Activated T-cell treated with anti-CD3 and anti-CD28 coated beads, Interleukin-2, amount 50 U/mL, for 4 hours (primary cell): ENCODE data around the gene UNC79. TPM values are rescaled to one million over a fixed set of nuclear protein-coding genes. Genes with fewer than 3 reads are reported as not detected.

Source experiments
- ATAC-seq, 2 donors: fragments of 200-7000 bp; cut with Tn5 transposase; one replicate each; pipeline ENCODE4 v1.10.0; 2021
- DNase-seq: peaks from one replicate; pipeline ENCODE4 v3.0.0-alpha.2; 2020
- H3K27me3 Mint-ChIP-seq: one replicate; pipeline ENCODE4 v1.8.0; 2021; ENCODE audit warnings: low read depth, mixed read lengths
- H3K36me3 Mint-ChIP-seq: one replicate; pipeline ENCODE4 v1.8.0; 2022; ENCODE audit warnings: mixed read lengths; ENCODE audit not compliant: insufficient read depth
- H3K4me1 Mint-ChIP-seq: one replicate; pipeline ENCODE4 v1.8.0; 2021; ENCODE audit warnings: low read depth, mixed read lengths
- H3K4me3 Mint-ChIP-seq: one replicate; pipeline ENCODE4 v1.8.0; 2021; ENCODE audit warnings: mild to moderate bottlenecking, moderate library complexity, mixed read lengths
- H3K9me3 Mint-ChIP-seq: one replicate; pipeline ENCODE4 v1.8.0; 2021; ENCODE audit warnings: mixed read lengths
- total RNA-seq, 3 donors: library from RNA; stranded (reverse); gene quantifications; one replicate each; pipeline ENCODE4 v1.2.1, GENCODE V29; 2021

The UNC79 gene
- total RNA-seq, 3 donors from 2014 or later: not detected

DNA sequence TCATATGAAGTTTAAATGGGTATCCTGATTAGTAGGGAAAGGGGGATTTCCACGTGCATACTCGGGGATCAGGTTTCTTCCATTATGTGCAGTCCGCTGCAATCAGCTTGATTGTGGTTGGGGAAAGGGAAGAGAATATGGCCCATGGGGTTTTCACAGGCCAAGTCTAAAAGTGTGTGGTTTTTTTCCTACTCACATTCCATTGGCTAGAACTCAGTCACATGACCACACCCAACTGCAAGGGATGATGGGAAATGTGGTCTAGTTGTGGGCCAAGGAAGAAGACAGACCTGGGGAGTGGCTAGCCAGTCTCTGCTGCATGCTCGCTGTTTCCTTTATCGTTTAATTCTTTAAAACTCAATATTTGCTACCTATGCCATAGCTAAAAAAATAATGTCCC is 252.5 kb downstream of the UNC79 start:
- DNase-seq (no peak), ATAC-seq (no peak)
- Mint-ChIP-seq H3K36me3 (no peaks in the 10 kb centered on the region), H3K4me3 (no peak overlapping the region), H3K9me3 (no peaks in the 10 kb centered on the region), H3K4me1 (no peaks in the 10 kb centered on the region), H3K27me3 (peaks cover 31% of the 10 kb centered on the region)

GRCh38 chr14:93685121-93685895 is 254.6 kb downstream of the UNC79 start:
- DNase-seq (no peak), ATAC-seq (no peak)
- no peaks in the 10 kb centered on the region for H3K36me3 Mint-ChIP-seq
- H3K27me3 Mint-ChIP-seq: peaks cover 31% of the 10 kb centered on the region
- H3K4me1 Mint-ChIP-seq: no peaks in the 10 kb centered on the region
- no peaks in the 10 kb centered on the region for H3K9me3 Mint-ChIP-seq
- H3K4me3 Mint-ChIP-seq: no peak overlapping the region

DNA sequence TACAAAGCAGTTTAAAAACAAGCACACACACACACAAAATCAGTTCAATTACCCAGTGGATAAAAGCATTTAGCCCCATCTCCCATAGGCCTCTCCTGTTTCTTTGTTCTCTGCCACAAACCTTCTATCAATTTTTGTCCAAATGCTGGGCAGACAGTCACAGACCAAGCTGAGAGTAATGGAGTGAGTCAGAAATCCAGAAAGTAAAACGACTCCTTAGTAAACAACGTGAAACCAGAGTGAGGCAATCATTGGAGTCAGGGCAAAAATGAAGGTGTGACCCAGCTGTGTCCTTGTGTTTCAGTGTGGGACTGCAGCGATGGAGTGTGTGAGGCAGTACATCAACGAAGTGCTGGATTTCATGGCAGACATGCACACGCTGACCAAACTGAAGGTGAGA is 255.5 kb downstream of the UNC79 start:
- no peaks in the 10 kb centered on the region for H3K36me3 Mint-ChIP-seq
- peaks cover 31% of the 10 kb centered on the region for H3K27me3 Mint-ChIP-seq
- no peaks in the 10 kb centered on the region for H3K9me3 Mint-ChIP-seq
- ATAC-seq (no peak), DNase-seq (no peak)
- H3K4me1 Mint-ChIP-seq: no peaks in the 10 kb centered on the region
- H3K4me3 Mint-ChIP-seq: no peak overlapping the region

DNA sequence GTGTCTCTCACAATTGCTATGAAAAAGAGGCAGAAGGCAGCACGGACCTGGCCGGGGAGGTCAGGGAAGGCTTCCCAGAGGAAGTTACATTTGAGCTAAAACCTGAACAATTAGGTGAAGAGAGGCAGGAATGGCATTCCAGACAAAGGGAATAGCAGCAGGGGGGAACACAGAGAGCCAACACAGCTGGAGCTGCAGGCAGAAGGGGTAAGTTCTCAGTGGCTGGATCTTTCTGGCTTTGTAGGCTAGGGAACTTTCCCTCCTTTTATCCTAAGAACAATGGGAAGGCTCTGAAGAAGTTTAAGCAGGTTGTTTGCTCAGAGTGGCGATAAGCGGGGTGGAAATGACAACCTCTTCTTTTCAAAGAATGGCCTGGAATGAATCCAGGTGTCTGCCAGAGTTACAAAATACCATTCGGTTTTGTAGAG is 257.5 kb downstream of the UNC79 start:
- no peak overlapping the region for H3K4me3 Mint-ChIP-seq
- no peaks in the 10 kb centered on the region for H3K36me3 Mint-ChIP-seq
- ATAC-seq: no peak
- no peak for DNase-seq
- H3K27me3 Mint-ChIP-seq: peaks cover 27% of the 10 kb centered on the region
- H3K9me3 Mint-ChIP-seq: no peaks in the 10 kb centered on the region
- no peaks in the 10 kb centered on the region for H3K4me1 Mint-ChIP-seq

- H3K9me3 Mint-ChIP-seq: no peaks in the 10 kb centered on the region
- H3K36me3 Mint-ChIP-seq: no peaks in the 10 kb centered on the region
- no peak overlapping the region for H3K4me3 Mint-ChIP-seq
- peaks cover 27% of the 10 kb centered on the region for H3K27me3 Mint-ChIP-seq
- ATAC-seq (no peak), DNase-seq (no peak)
- no peaks in the 10 kb centered on the region for H3K4me1 Mint-ChIP-seq
These were observed 258.1 kb downstream of the UNC79 start for GRCh38 chr14:93688820-93689219.

DNA sequence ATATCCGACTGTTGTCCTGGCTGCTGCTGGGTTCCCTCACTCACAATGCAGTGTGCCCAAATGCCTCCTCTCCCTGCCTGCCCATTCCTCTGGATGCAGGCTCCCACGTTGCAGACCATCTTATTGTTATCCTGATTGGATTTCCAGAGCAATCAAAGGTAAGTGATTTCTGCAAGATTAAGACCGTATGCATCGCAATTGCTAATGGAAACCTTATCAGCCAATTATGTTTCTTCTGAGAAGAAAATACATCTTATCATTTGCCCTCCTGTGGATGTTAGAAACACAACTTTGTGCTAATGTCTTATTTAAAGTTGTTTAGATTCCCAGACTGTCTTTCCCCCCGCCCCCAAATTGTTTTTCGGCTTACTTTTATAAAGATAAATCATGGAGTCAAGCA is 259.4 kb downstream of the UNC79 start:
- H3K9me3 Mint-ChIP-seq: no peaks in the 10 kb centered on the region
- H3K4me3 Mint-ChIP-seq: no peak overlapping the region
- H3K27me3 Mint-ChIP-seq: peaks cover 24% of the 10 kb centered on the region
- no peak for DNase-seq
- no peaks in the 10 kb centered on the region for H3K36me3 Mint-ChIP-seq
- no peaks in the 10 kb centered on the region for H3K4me1 Mint-ChIP-seq
- ATAC-seq: no peak

DNA sequence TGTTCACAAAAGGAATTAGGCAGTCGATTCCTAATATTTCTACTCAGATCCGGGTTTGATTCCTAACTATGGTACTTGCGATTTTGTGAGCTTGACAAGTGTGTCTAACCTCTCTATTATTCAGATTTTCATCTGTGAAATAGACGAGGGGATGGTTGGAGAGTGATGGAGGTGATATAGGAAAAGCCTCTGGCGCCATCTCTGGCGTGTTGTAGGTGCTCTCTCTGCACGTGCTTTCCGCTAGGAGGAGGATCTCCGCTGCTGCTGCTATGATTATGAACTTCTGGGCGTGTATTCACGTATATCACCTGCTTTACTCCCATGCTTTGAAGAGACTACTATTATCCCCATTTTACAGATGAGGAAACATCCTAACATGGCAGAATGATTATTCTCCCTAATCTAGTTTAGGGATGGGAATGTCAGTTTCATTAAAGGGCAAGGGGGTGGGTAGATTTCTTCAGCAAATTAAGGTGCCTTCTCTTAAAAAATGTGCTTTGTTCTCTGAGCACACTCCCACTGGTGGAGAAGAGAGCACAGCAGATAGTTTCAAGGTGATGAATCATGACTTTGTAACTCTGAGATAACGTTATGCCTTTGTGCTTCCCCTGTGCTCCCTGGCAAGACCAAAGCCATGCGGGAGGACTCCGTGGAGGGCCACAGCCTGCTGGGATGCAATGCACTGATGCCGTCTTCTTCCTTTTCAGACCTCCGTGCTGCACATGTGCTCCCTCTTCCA is 260.5 kb downstream of the UNC79 start:
- H3K4me1 Mint-ChIP-seq: no peaks in the 10 kb centered on the region
- DNase-seq: no peak
- H3K9me3 Mint-ChIP-seq: no peaks in the 10 kb centered on the region

GRCh38 chr14:93693914-93694313 is 263.2 kb downstream of the UNC79 start:
- H3K27me3 Mint-ChIP-seq: peaks cover 14% of the 10 kb centered on the region
- ATAC-seq (no peak), DNase-seq (no peak)
- H3K4me3 Mint-ChIP-seq: no peak overlapping the region
- H3K36me3 Mint-ChIP-seq: no peaks in the 10 kb centered on the region
- no peaks in the 10 kb centered on the region for H3K4me1 Mint-ChIP-seq
- peaks cover 4% of the 10 kb centered on the region for H3K9me3 Mint-ChIP-seq

More for the DNA sequence above, 260.5 kb downstream of the UNC79 start:
- Mint-ChIP-seq H3K4me3 (no peak overlapping the region), H3K36me3 (no peaks in the 10 kb centered on the region), H3K27me3 (peaks cover 24% of the 10 kb centered on the region)
- no peak for ATAC-seq

GRCh38 chr14:93700928-93701327 is 270.2 kb downstream of the UNC79 start:
- Mint-ChIP-seq H3K4me1 (no peaks in the 10 kb centered on the region), H3K4me3 (no peak overlapping the region), H3K36me3 (no peaks in the 10 kb centered on the region), H3K27me3 (peaks cover 24% of the 10 kb centered on the region), H3K9me3 (peaks cover 26% of the 10 kb centered on the region)
- ATAC-seq (no peak), DNase-seq (no peak)

DNA sequence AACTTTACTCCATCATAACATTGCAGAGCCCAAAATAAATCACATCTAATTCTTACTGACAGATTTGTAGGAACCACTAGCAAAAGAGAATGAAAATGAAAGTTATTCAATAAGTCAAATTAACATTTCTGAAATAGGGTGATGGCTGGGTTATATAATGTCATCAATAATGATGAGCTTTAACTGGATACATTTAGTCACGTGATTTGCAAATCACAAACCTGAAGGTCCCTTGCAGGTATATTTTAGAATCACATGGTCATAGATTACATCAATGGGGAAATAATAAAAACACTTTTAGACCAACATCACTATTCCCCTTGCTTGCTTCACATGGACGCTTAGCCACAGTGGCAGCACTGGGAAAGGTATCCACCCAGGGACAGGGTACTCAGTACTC is 270.8 kb downstream of the UNC79 start:
- DNase-seq (no peak), ATAC-seq (no peak)
- H3K4me3 Mint-ChIP-seq: no peak overlapping the region
- no peaks in the 10 kb centered on the region for H3K4me1 Mint-ChIP-seq
- H3K27me3 Mint-ChIP-seq: peaks cover 23% of the 10 kb centered on the region
- peaks cover 26% of the 10 kb centered on the region for H3K9me3 Mint-ChIP-seq
- H3K36me3 Mint-ChIP-seq: no peaks in the 10 kb centered on the region

- Mint-ChIP-seq H3K4me3 (no peak overlapping the region), H3K4me1 (no peaks in the 10 kb centered on the region), H3K27me3 (peaks cover 23% of the 10 kb centered on the region), H3K9me3 (peaks cover 25% of the 10 kb centered on the region), H3K36me3 (no peaks in the 10 kb centered on the region)
- ATAC-seq: no peak
- DNase-seq: no peak
These were observed 272.2 kb downstream of the UNC79 start for GRCh38 chr14:93702946-93703345.

- DNase-seq: no peak
- ATAC-seq: no peak
- Mint-ChIP-seq H3K4me1 (no peaks in the 10 kb centered on the region), H3K9me3 (peaks cover 22% of the 10 kb centered on the region), H3K27me3 (peaks cover 23% of the 10 kb centered on the region), H3K36me3 (no peaks in the 10 kb centered on the region), H3K4me3 (no peak overlapping the region)
These were observed 273.2 kb downstream of the UNC79 start for GRCh38 chr14:93703941-93704340.

GRCh38 chr14:93705513-93706156 is 274.9 kb downstream of the UNC79 start:
- no peaks in the 10 kb centered on the region for H3K36me3 Mint-ChIP-seq
- H3K4me1 Mint-ChIP-seq: no peaks in the 10 kb centered on the region

DNA sequence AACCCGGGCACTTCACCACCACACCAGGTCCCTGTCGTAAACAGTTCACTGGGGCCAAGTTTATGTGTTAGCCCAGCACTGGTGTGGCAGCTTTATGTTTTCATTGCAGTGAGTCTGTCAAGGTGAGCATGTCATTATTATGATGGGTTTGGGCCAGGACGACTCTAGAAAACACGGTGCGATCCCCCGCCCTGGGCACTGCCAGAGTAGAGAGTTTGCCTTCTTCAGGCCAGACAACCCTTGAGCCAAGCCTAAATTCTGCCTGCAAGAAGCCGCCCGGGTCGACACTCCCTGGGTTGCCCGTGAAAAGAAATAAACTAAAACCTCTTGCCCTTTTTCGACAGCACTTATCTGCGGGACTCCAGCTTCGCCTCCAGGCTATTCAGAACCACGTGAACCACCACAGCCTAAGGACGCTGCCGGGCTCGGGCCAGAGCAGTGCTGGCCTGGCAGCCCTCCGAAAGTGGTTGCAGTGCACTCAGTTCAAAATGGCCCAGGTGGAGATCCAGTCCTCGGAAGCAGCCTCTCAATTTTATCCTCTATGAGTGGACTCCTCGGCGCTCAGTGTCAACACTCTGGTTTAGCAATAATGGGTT is 275.7 kb downstream of the UNC79 start:
- Mint-ChIP-seq H3K4me1 (no peaks in the 10 kb centered on the region), H3K27me3 (peaks cover 23% of the 10 kb centered on the region), H3K36me3 (no peaks in the 10 kb centered on the region), H3K9me3 (peaks cover 5% of the 10 kb centered on the region), H3K4me3 (no peak overlapping the region)
- ATAC-seq (no peak), DNase-seq (no peak)

More at GRCh38 chr14:93705513-93706156, 274.9 kb downstream of the UNC79 start:
- H3K27me3 Mint-ChIP-seq: peaks cover 23% of the 10 kb centered on the region
- no peak for ATAC-seq
- peaks cover 9% of the 10 kb centered on the region for H3K9me3 Mint-ChIP-seq
- no peak overlapping the region for H3K4me3 Mint-ChIP-seq
- DNase-seq: no peak
